GM18868 (cell line): ENCODE data around the gene ELOVL6.
"Not testable (repeated sequence)": the region's sequence is repeated elsewhere in the genome, so short reads cannot be mapped to it uniquely, and the experiment has no call there.

Source experiments
- ATAC-seq: cut with Tn5 transposase; IDR thresholded peaks from one replicate; pipeline ENCODE4 v1.9.1; 2021; ENCODE audit warnings: mild to moderate bottlenecking, moderate library complexity; ENCODE audit not compliant: unreplicated experiment

Gene ELOVL6

DNA sequence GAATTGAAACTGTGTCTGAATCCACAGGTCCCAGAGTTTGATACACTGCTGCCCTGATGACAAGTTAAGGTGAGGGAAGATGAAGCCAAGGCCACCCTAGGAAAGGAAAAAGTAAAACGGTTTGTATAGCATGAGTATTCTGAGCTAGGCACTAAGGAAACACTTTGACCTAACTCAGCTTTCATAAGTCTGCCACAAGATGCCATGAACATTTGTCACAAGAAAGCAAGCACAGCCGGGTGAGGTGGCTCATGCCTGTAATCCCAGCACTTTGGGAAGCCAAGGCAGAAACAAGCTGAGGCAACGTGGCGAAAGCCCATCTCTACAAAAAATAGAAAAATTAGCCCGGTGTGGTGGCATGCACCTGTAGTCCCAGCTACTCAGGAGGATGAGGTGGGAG is 34.2 kb downstream of the ELOVL6 start:
- ATAC-seq = no peak

DNA sequence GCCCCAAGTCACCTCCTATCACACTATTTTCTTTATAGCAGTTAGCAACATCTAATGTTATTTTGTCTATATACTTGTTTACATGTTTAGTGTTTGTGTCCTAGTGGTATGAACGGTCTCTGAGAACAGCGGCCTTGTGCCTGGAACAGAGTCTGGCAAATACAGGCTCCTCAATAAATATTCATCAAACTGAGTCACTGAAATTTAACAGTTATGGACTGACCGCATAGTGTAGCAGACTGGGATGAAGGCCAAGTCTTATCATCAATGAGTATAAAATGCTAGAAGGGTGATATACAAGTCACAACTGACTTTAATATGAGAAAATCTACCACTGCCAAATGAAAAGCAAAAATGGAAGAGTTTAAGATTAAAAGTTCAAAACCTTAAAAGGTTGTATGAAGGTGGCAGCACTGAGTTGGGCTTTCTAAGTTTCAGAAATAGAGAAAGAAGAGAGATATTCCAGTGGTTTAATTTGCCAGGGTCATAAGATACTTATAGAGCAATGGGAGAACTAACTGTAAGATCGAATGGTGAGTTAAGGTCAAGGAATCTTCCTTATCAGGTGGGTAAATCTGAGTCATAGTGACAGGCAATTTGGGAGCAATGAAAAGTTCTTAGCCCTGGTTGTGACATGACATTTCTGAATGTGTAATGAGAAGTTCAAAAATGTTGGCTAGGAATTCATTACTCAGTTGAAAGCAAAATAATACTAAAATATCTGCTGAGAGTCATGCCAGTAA is 34.9 kb downstream of the ELOVL6 start:
- ATAC-seq = no peak

DNA sequence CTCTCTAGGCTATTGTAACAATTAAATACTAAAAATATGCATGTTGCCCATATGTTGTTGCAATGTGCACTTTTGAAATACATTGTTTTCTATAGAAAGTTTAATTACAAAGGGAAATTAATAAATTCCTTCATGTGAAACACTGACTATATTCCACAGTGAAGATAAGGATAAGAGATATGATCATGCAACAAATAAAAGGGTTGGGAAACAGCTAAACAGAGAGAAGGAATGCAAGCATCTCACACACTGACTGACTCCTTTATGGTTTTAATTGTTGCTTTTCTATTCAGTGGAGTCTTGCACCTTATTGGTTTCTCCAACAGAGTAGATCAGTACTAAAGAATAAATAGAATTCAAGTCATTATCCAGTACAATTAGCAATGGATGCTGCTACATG is 37.8 kb downstream of the ELOVL6 start:
- ATAC-seq = no peak

DNA sequence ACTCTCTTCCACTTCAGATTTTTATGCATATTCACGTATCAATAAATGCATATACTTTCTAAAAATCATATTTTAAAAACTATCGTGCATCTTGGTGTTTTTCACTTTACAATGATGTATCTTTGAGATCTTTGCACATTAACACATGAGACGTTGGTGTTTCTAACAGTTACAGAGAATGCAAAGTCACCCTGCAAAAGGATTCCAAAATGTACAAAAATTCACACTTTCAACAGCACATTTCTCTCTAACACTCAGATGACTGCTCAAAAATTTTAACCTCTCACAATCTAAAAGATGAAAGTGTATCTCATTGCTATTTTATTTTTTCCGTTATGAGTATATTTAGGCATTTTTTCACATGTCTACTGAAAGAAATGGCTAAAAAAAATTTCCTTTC is 38.9 kb downstream of the ELOVL6 start:
- ATAC-seq = no peak

DNA sequence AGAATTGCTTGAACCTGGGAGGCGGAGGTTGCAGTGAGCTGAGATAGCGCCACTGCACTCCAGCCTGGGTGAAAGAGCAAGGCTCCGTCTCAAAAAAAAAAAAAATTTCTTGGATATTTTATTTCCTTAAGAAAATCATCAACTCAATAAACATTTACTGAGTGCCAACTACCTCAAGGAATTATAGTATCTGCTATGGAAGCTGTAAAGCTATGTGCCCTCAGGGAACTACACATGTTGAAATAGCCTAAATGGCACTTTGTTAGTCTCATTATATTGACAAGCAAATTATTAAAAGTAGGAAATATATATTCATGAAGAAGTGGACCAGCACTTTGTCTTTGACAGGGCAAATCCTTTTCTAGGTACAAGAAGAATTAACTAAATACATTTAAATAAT is 40.8 kb downstream of the ELOVL6 start:
- ATAC-seq = no peak

DNA sequence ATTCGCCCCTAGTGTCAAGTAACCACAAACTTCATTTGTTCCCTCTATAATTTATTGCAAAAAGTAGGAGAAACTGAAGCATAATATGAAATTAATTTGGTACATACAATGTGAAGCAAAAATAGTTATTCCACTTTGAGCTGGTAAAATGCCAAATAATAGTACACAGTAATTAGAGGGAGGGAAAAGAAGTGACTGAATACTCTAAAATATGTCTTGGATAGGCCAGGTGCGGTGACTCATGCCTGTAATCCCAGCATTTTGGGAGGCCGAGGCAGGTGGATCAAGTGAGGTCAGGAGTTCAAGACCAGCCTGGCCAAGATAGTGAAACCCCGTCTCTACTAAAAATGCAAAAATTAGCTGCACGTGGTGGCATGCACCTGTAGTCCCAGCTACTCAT is 41.2 kb downstream of the ELOVL6 start:
- not testable (repeated sequence) for ATAC-seq

DNA sequence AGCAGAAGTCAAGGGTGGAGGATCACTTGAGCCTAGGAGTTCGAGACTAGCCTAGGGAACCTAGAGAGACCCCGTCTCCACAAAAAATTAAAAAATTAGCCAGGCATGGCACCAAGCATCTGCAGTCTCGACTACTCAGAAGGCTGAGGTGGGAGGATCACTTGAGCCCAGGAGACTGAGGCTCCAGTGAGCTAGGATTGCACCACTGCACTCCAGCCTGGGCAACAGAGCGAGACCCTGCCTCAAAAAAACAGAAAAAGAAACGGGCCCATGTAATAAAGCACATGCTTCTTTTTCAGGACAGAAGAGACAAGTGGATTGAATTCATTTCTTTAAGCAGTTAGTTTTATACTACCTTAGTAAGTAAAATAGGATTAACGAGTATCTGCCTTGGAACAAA is 42.0 kb downstream of the ELOVL6 start:
- ATAC-seq = no peak

DNA sequence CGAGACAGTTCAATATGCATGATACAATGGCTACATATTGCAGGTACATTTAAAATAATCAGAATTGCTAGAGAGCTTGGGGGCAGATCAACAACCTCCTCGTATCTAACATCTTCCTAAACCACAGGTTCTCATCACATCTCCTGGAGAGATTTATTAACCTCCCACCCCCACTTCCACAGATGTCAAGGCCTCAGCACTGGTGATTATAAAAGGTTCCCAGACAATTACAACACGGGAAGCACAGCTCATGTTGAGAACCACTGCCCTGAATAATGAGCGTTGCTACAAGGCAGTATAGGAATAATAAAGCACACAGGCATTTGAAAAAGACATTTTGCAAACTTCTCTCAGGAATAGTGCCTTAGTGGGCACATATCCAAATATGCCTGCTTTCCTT is 42.8 kb downstream of the ELOVL6 start:
- ATAC-seq = no peak

DNA sequence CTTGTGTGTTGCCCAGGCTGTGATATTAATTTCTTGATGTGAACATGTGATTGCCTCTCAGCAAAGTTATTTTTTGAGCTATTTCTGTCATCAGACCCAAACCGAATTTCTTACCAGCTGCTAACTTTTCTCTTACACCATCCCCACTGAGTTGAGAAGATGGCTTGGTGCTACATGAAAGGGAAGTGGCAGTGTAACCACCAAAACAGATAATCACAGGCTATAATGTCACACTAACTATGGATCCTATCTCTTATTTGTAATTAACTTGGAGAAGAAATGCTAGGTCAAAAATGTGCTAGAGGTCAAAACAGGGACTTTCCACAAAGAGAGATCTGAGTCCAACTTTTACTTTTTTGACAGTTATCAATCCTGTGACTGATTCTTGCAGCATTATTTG is 43.8 kb downstream of the ELOVL6 start:
- peak; percentile 39 for ATAC-seq

DNA sequence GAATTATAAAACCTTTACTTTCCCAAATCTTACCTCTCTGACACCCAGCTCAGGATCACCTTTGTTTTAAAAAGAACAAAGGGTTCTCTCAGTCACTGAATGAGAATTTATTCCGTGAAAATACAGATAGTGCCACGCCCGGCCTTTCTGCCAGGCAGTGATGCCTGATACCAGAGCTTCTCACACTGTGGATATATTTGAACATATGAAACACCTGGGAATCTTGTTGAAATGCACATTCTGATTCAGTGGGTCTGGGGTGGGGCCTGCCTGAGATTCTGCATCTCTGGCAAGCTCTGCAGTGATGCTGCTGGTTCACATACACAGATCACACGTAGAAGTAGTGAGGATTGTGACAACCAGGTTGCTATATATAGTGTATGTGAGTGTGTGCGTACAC is 46.0 kb downstream of the ELOVL6 start:
- no peak for ATAC-seq

DNA sequence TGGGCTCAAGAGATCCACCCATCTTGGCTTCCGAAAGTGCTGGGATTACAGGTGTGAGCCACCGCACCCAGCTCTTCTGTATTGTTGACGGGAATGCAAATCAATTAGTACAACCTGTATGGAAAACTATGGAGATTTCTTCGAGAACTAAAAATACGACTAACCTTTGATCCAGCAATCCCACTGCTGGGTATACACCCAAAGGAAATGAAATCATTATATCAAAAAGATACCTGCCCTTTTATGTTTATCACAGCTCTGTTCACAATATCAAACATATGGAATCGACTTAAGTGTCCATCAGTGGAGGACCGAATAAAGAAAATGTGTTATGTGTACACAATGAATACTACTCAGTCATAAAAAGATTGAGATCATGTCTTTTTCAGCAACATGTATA is 49.3 kb downstream of the ELOVL6 start:
- no peak for ATAC-seq

DNA sequence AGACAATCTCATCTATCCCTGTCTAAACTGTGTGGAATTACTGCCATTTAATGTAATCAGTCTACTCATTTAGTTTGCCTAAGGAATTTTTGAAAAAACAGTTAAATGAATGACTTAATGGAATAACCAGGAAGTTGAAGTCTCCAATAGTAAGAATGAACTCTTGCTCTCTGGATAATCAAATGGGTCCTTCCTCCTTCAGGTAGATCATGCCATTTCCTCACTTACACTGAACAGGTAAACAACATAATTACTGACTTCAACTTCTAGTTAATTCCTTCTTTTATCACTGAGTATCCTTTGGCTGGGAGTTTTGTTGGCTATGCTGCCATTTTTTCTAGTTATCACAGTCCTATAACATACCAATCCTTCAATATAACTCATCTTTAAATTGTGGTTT is 56.0 kb downstream of the ELOVL6 start:
- no peak for ATAC-seq

DNA sequence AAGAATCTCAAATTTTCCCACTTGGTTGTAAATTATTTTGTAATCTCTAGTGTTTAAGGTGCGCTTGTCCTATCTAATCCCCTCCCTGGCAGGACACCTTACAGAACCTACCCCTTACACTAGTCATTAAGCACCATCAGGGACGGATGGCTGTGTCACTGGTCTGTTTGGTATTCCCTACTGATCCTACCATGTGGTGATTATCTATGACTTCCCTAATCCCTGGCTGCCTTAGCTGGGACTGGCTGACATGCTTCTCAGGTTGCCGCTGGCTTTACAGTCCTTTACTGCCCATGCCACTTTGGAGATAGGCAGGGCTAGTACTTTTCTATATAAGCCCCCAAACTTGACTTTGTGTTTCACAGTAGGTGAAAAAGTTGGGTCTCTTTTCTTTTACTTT is 58.6 kb downstream of the ELOVL6 start:
- no peak for ATAC-seq

DNA sequence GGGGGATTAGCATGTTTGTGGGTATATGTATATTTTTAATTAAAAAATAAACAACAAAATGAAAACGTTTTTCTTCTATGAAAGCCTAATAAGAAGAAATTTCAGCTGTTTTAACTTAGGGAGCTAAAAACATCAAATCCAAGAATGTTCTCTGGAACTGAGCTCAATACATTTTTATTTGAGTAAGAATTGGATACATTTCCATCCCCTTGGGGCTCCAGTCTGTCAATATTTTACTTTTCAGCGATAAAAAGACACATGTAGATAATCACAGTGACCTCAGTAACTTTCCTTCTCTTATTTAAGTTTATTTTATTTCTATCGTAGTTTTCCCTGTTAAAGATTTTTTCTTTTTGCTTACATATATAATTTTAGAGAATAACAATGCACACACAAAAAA is 59.3 kb downstream of the ELOVL6 start:
- ATAC-seq = no peak

DNA sequence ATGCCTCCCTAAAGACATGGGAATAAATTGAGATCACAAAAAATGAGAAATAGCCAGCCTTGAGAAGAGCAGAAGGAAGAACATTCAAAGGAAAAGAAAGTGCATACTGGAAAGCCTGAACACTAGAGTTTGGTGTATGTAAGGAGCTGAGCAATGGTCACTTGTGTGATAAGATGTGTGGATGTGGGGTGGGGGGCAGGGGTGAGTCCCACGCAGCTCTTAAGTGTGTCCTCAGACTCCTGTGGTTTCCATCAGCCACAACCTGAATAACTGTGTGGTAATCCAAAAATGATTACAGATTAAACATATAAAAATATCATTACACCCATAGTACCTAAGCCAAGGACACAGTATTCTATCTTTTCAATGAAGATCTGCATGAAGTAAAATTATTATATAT is 59.9 kb downstream of the ELOVL6 start:
- no peak for ATAC-seq

DNA sequence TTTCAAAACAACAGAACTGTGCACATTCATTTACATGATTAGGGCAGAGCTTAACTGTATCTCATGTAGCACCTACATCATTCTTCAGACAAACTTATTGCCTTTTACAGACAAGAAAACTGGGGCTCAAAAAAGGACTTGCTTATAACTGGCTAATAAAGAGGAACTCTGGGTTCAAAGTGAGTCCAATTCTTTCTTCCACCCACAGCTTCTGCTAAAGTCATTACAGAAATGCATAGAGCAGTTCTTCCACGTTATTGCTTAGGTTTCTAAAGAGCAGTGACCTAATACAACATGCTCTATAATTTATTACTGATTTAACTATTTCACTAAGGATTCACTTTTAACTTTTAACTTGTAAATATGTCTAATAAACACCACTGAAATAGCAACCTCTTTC is 60.6 kb downstream of the ELOVL6 start:
- ATAC-seq = no peak

DNA sequence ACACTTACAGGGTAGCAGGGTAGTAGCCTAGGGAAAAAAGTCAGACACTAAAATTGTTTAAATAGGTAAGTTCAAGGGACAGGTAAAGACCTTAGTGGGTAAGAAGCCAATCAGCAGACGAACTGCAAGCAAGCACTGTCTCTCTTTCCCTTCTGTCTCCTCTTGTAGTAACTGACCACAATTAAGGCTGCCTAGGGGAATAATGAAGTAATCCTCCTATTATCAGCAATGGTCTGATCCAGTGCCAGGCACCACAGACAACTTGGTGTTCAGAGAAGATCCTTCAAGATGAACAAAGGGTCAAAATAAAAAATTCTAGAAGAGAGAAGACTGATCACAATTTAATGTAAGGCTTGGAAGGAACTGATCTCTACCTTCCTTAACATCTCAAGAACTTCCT is 62.9 kb downstream of the ELOVL6 start:
- no peak for ATAC-seq

DNA sequence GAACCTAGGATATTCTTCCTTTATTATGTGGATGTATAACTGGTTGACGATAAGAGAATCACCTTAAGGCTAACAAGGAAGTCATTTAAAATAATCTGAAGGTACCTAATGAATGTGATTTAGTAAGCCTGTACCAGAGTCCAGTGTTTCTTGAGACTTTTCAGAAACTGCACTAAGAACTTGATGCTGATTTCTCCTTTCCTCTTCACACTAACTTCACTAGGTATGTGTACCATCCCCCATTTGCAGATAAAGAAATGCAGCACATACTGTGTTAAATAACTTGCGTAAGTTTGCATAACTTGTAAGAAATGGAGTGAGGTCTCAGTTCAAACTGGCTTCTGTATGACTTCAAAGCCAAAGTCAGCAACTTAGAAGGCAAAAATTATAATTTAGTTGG is 63.3 kb downstream of the ELOVL6 start:
- no peak for ATAC-seq

DNA sequence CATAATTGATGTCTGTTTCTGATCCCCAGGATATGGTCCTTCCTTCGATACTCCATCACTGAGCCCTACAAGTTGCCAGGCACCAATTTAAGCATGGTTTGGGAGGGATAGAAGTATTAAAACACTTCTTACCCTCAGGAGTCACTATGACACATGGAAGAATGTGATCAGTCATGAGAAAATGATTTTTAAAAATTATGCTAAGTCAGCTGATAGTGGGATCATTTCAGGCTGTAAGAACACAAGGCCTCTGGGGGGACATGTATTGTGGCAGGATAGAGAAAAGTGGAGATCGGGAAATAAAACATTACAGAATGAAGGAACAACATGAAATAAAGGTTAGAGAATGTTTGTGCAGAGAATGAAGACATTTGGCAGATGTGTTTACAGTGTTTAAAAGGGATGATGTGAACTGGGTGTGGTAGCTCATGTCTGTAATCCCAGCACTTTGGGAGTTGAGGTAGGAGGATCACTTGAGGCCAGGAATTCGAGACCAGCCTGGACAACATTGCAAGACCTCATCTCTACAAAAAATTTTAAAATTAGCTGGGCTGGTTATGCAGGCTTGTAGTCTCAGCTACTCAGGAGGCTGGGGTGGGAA is 64.0 kb downstream of the ELOVL6 start:
- no peak for ATAC-seq

DNA sequence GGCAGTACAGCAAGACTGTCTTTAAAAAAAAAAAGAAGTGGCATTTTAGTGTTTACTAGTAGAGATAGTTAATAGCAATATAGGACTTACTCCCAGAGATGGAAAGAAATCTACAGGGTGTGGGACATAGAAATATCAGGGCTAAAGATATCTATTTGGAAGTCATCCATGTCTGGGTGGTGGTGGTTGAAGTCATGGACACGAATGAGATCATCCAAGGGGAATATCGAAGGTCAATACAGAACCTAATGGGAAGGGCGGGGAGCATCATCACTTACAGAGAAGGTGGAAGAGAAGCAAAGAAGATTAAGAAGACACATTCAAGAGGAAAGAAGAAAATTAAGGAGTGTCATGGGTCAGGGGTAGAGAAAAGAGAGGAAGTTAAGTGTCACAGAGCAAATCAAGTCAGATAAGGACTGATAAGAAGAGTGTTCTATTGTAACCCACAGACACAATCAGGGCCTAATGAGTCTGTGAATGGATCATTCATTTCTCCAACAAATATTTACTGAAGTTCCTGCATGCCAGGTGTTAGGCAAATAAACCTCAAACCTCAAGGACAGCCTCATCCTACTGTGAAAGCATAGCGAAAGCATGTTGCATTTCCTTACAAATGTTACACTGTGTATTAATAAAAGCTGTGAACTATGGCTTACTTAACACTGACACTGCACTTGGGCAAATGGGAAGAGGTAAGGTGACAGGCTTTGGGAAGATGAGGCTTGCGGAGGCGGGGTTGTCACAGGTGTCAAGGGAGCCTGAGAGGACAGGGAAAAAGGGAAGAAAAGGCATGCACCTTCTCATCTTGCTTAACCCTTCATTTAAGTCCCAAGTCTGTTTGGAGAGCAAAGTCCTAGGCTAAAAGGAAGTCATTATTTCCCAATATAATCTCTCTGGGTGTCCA is 65.3 kb downstream of the ELOVL6 start:
- ATAC-seq = no peak

DNA sequence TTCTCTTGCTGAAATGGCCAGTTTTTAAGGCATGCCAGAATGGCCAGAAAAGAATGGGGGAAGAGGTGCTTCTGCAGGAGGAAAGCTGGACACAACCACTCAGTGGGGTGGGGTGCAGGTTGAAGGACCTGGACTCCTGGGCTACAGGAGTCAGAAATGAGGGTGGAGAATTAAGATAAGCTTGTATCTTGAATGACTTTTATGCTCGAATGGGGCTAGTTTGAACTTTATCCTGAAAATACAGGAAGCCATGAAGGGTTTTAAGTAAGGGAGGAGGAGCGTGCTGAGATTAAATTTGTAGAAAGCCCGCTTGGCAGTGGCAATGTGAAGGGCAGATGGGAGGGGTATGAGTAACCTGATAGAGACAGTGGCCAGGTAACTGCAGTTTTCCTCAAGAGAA is 66.5 kb downstream of the ELOVL6 start:
- no peak for ATAC-seq
